Kidney epithelial cell (primary cell): ENCODE data around the gene CDT1. TPM values are rescaled to one million over a fixed set of nuclear protein-coding genes. Genes with fewer than 3 reads are reported as not detected.
A peak's percentile ranks its signal among the peaks of the same experiment; 100 is the strongest.

ENCODE experiments used
- DNase-seq: peaks from one replicate; pipeline ENCODE4 v3.0.0-alpha.2; 2010; ENCODE audit warnings: low read depth
- H3K27me3 ChIP-seq: 2 replicates; pipeline ENCODE4 v1.6.0; 2011; ENCODE audit warnings: low read length; ENCODE audit not compliant: control insufficient read depth, insufficient read depth
- H3K36me3 ChIP-seq: 2 replicates; pipeline ENCODE4 v1.5.1; 2011; ENCODE audit warnings: low read length; ENCODE audit not compliant: control insufficient read depth, insufficient read depth
- H3K4me3 ChIP-seq: 2 replicates; pipeline ENCODE4 v1.5.1; 2011; ENCODE audit warnings: low read depth, mild to moderate bottlenecking, control low read depth, low read length
- CTCF ChIP-seq: IDR thresholded peaks from 2 replicates; pipeline ENCODE4 v1.5.1; 2011; ENCODE audit warnings: mild to moderate bottlenecking, moderate library complexity, low read length, control low read depth, inconsistent platforms; ENCODE audit not compliant: insufficient read depth, poor library complexity, severe bottlenecking
- total RNA-seq: library from RNA; depleted of rRNA; stranded (reverse); fragments of >200 nt; gene quantifications from 2 replicates; pipeline ENCODE4 v1.2.3, GENCODE V29; 2015

Gene CDT1
- total RNA-seq, 1 donor from 2014 or later: 14.5 TPM

DNA sequence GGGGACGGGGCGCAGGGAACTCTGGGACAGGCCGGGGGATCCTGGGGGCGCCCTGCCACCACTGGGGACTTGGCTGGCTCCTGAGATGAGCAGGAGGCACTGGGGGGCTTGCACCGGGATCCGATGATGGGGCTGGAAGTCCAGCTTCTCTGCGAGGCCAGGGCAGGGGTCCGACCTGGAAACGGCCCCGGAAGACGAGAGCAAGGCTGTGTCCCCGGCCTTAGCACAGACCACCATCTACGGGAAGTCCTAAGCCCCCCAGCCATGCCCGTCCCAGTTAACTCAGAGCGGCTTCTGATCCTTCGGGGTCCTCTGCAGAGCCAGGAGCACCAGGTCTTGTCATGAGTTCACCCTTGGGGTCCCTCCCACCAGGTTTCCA, 573 bp downstream of the CDT1 start:
- Histone ChIP-seq H3K36me3 (peaks cover 2% of the 10 kb centered on the region), H3K4me3 (peak overlapping the region; percentile 58), H3K27me3 (no peaks in the 10 kb centered on the region)
- no peak for TF ChIP-seq CTCF
- DNase-seq: no peak

- no peak for DNase-seq
- no peak for TF ChIP-seq CTCF
- H3K36me3 ChIP-seq: peaks cover 2% of the 10 kb centered on the region
- no peaks in the 10 kb centered on the region for H3K27me3 ChIP-seq
- H3K4me3 ChIP-seq: peak overlapping the region; percentile 58
Measured at GRCh38 chr16:88804552-88805339, 1.2 kb downstream of the CDT1 start.

- Histone ChIP-seq H3K36me3 (peaks cover 2% of the 10 kb centered on the region), H3K27me3 (no peaks in the 10 kb centered on the region), H3K4me3 (no peak overlapping the region)
- no peak for DNase-seq
- TF ChIP-seq CTCF: no peak
Measured at GRCh38 chr16:88805340-88805715, 1.7 kb downstream of the CDT1 start.

GRCh38 chr16:88805887-88806393, 2.4 kb downstream of the CDT1 start:
- H3K4me3 ChIP-seq: no peak overlapping the region
- no peaks in the 10 kb centered on the region for H3K27me3 ChIP-seq
- H3K36me3 ChIP-seq: peaks cover 2% of the 10 kb centered on the region
- no peak for DNase-seq
- TF ChIP-seq CTCF: no peak

GRCh38 chr16:88806491-88807111, 3.0 kb downstream of the CDT1 start:
- Histone ChIP-seq H3K36me3 (peaks cover 2% of the 10 kb centered on the region), H3K4me3 (no peak overlapping the region), H3K27me3 (no peaks in the 10 kb centered on the region)
- TF ChIP-seq CTCF: no peak
- DNase-seq: no peak
